Upper lobe of left lung (tissue), 4 donors: Measurements from ENCODE around the gene TLE4.

Source experiments
- EP300 ChIP-seq, 4 donors: sonication (generic); formaldehyde crosslinking; IDR thresholded peaks; one replicate each; pipeline ENCODE4 v1.5.1; 2017; ENCODE audit warnings: antibody characterized with exemption in 4 of 4, control low read depth in 2 of 4
- POLR2A ChIP-seq, 4 donors: fragments of 450-650 bp; IDR thresholded peaks; one replicate each; pipeline ENCODE4 v1.5.1; 2016 to 2017; ENCODE audit warnings: antibody characterized with exemption in 4 of 4, mild to moderate bottlenecking in 2 of 4
- POLR2AphosphoS5 ChIP-seq, 2 donors: sonication (generic); formaldehyde crosslinking; IDR thresholded peaks; one replicate each; pipeline ENCODE4 v1.5.1; 2017; ENCODE audit warnings: antibody characterized with exemption in 2 of 2
- TF ChIP-seq, protein P1 (sequence below), 6 experiments: fragments of 450-650 bp in 4 of 6; fragments of 200-600 bp in 2 of 6; sonication (generic) in 2 of 6; IDR thresholded peaks; one replicate each; pipeline ENCODE4 v1.5.1; 2016 to 2019; ENCODE audit warnings: antibody characterized with exemption in 6 of 6

DNA sequence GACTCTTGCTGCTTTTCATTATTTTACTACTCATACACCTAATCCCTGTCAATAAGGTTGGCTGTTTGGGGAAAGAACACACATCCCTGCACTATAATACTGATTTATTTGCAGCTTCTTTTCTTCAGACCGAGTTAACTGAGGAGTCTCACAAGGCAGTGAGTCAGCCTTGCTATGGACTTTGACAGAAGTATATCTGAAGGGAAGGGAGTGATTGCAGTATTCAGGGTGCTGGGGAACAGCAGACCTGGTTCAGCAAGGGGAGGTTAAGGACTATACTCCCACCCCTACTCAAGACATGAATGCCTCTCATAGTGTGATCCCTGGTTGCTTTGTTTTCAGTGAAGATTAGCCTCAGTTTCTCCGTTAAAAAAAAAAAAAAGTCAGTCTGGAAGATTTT lies 99.8 kb downstream of the TLE4 start:
- no peak for TF ChIP-seq POLR2A (IDR thresholded peaks at IDR 0.05)
- TF ChIP-seq, protein P1, sequence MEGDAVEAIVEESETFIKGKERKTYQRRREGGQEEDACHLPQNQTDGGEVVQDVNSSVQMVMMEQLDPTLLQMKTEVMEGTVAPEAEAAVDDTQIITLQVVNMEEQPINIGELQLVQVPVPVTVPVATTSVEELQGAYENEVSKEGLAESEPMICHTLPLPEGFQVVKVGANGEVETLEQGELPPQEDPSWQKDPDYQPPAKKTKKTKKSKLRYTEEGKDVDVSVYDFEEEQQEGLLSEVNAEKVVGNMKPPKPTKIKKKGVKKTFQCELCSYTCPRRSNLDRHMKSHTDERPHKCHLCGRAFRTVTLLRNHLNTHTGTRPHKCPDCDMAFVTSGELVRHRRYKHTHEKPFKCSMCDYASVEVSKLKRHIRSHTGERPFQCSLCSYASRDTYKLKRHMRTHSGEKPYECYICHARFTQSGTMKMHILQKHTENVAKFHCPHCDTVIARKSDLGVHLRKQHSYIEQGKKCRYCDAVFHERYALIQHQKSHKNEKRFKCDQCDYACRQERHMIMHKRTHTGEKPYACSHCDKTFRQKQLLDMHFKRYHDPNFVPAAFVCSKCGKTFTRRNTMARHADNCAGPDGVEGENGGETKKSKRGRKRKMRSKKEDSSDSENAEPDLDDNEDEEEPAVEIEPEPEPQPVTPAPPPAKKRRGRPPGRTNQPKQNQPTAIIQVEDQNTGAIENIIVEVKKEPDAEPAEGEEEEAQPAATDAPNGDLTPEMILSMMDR (IDR thresholded peaks at IDR 0.05): no peak
- no peak for TF ChIP-seq POLR2AphosphoS5 (IDR thresholded peaks at IDR 0.05)
- no peak for TF ChIP-seq EP300 (IDR thresholded peaks at IDR 0.05)
